Measurements from ENCODE around the gene PAMR1.
"Not testable (repeated sequence)": the region's sequence is repeated elsewhere in the genome, so short reads cannot be mapped to it uniquely, and the experiment has no call there.

PAMR1 gene

DNA sequence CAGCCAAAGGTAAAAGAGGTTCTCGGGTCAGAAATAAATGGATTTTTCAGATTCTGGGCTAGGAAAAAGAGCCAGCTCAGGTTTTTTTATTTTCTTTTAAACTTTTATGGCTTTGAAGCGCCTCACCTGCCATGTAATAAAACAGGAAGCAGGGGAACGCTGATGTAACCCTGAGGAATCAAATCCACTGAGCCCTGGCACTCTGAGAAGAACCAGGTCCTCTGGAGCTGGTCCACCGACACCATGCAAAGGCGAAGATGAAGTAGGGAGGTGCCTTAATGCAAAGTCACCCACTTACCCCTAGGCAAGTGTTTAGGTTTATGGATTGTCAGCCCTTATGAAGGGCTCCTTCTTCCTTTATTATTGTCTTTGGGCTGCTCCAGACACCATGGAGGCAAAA lies 1.6 kb downstream of the PAMR1 start:
- no peak for DNase-seq (ENCODE audit: low read depth, low spot score)
- peak overlapping the region; percentile 80 for H3K4me3 ChIP-seq (ENCODE audit: low read depth, low read length)
- POLR2A ChIA-PET = interaction anchor here (1.4 kb wide), 1 partner anchor 11 kb away, joined by 3 read pairs; no protein-coding TSS in a partner anchor
- CTCF ChIA-PET = interaction anchor here (0.8 to 1.8 kb wide), 6 partner anchors 9 to 297 kb away, joined by 4 to 5 read pairs (median 4); no protein-coding TSS in a partner anchor
- TF ChIP-seq, protein P1, sequence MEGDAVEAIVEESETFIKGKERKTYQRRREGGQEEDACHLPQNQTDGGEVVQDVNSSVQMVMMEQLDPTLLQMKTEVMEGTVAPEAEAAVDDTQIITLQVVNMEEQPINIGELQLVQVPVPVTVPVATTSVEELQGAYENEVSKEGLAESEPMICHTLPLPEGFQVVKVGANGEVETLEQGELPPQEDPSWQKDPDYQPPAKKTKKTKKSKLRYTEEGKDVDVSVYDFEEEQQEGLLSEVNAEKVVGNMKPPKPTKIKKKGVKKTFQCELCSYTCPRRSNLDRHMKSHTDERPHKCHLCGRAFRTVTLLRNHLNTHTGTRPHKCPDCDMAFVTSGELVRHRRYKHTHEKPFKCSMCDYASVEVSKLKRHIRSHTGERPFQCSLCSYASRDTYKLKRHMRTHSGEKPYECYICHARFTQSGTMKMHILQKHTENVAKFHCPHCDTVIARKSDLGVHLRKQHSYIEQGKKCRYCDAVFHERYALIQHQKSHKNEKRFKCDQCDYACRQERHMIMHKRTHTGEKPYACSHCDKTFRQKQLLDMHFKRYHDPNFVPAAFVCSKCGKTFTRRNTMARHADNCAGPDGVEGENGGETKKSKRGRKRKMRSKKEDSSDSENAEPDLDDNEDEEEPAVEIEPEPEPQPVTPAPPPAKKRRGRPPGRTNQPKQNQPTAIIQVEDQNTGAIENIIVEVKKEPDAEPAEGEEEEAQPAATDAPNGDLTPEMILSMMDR (IDR thresholded peaks at IDR 0.05; ENCODE audit: insufficient read depth, low read length, missing control alignments) = no peak

DNA sequence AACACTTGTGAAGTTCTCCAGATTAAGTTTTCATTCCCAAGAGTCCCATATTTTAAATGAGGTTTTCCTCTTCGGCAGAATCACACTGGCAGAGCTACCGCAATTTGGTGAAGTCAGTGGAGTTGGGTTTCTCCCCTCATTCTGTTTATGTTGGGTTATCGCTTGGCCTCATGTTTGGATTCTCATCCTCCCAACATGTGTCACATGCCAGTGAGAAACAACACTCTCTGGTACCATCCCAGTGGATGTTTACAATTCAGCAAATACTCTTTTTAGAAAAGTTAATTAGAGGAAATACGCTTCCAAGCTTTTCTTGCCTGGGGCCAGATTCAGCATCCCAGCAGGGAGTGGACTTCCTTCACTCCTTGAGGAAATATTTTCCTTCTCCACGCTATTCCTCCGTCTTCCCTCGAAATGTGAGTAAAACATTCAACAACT lies 2.1 kb downstream of the PAMR1 start:
- DNase-seq (ENCODE audit: low read depth, low spot score) = no peak
- ChIA-PET POLR2A (interaction anchor here (1.4 kb wide), 1 partner anchor 11 kb away, joined by 3 read pairs; no protein-coding TSS in a partner anchor), CTCF (interaction anchor here (0.8 to 1.8 kb wide), 7 partner anchors 8 to 298 kb away, joined by 3 to 5 read pairs (median 4); no protein-coding TSS in a partner anchor)
- peak overlapping the region; percentile 80 for H3K4me3 ChIP-seq (ENCODE audit: low read depth, low read length)
- TF ChIP-seq, protein P1 (IDR thresholded peaks at IDR 0.05; ENCODE audit: insufficient read depth, low read length, missing control alignments) = no peak

DNA sequence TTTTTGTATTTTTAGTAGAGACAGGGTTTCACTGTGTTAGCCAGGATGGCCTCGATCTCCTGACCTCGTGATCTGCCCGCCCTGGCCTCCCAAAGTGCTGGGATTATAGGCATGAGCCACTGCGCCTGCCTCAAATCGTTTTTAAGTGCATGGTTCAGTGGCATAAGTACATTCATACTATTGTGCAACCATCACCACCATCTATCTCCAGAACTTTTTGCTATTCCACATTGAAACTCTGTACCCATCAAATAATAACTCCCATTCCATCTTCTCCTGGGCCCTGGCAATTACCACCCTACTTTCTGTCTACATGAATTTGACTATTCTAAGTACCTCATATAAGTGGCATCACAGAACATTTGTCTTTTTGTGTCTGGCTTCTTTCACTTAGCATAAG lies 3.3 kb downstream of the PAMR1 start:
- H3K4me3 ChIP-seq (ENCODE audit: low read depth, low read length); POLR2A ChIA-PET; DNase-seq (ENCODE audit: low read depth, low spot score): not testable (repeated sequence)
- CTCF ChIA-PET = interaction anchor here (2.0 kb wide), 1 partner anchor 97 kb away, joined by 6 read pairs; no protein-coding TSS in a partner anchor

DNA sequence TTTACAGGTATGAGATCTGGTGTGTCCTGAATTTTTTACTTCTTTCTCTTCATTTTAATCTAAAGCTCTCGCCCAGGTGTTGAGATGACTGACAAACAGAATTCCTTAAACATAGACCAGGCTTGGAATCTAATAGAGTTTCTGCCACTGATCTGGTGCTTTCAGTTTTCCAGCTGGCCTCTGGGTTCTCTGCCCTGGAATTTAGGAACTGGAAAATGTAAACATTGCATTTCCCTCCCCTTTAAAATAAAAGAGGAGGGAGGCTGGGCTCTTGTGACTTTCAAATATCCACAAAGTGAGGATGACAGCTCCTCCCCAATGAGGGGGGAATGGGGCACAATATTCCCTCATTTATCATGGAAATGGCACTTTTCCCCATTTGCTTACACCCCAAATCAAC lies 5.0 kb downstream of the PAMR1 start:
- TF ChIP-seq, protein P1 (IDR thresholded peaks at IDR 0.05; ENCODE audit: insufficient read depth, low read length, missing control alignments) = no peak
- no peak overlapping the region for H3K4me3 ChIP-seq (ENCODE audit: low read depth, low read length)
- ChIA-PET CTCF (interaction anchor here (0.8 to 2.0 kb wide), 4 partner anchors 25 to 99 kb away, joined by 3 to 6 read pairs (median 4); no protein-coding TSS in a partner anchor), POLR2A (interaction anchor here (0.6 kb wide), 1 partner anchor 22 kb away, joined by 3 read pairs; no protein-coding TSS in a partner anchor)
- no peak for DNase-seq (ENCODE audit: low read depth, low spot score)

DNA sequence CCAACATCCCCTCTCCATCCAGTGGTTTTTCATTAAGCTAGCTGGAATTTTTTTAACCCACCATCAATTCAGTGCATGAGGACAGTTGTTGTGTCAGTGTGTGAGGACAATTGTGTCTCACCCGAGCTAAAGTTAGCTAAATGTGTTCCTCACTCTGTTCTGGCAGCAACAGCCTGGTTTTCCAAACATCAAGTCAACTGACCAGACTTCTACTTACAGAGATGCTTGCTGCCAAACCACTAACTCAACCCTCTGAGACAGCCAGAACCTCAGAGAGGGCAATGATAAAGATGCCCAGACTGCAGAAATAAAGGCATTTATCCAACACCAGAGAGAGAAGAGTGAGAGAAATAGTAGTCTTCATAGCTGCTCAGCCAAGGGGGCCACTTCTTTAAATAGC lies 6.7 kb downstream of the PAMR1 start:
- ChIA-PET POLR2A (interaction anchor here (0.7 kb wide), 1 partner anchor 12 kb away, joined by 3 read pairs; no protein-coding TSS in a partner anchor), CTCF (interaction anchor here (1.2 kb wide), 1 partner anchor 11 kb away, joined by 4 read pairs; no protein-coding TSS in a partner anchor)
- DNase-seq (ENCODE audit: low read depth, low spot score) = no peak
- TF ChIP-seq, protein P1 (IDR thresholded peaks at IDR 0.05; ENCODE audit: insufficient read depth, low read length, missing control alignments) = no peak
- no peak overlapping the region for H3K4me3 ChIP-seq (ENCODE audit: low read depth, low read length)

DNA sequence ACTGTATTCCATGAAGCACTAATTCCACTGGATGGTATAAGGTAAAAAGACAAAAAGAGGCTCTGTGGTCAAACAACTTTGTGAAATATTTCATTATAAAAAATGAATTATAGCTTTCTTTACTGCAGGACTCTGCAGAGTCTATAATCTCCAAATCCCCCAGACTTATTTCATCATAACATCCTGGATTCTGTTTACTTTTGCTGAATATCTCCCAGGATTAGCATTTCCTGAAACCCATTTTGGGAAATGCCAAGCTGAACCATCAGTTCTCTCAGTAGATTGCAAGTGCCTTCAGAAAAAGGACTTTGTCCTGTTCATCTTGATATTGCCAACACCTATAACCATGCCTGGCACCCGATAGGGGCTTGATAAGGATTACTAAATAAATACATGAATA lies 7.9 kb downstream of the PAMR1 start:
- CTCF ChIA-PET = interaction anchor here (1.0 to 1.4 kb wide), 2 partner anchors 8 to 32 kb away, joined by 3 to 5 read pairs; partner anchors contain the start of gene PAMR1
- TF ChIP-seq, protein P1 (IDR thresholded peaks at IDR 0.05; ENCODE audit: insufficient read depth, low read length, missing control alignments) = no peak
- POLR2A ChIA-PET = no interaction called here
- H3K4me3 ChIP-seq (ENCODE audit: low read depth, low read length) = no peak overlapping the region
- DNase-seq (ENCODE audit: low read depth, low spot score) = no peak
